Mucosa of rectum (tissue), 2 donors: ENCODE results near the gene KTN1.

Experiments used
- H3K27ac ChIP-seq, 2 donors: one replicate each; pipeline ENCODE4 v1.7.0; 2013; ENCODE audit warnings: inconsistent platforms in 2 of 2, low read depth in 2 of 2, low read length in 2 of 2
- H3K27me3 ChIP-seq, 2 donors: one replicate each; pipeline ENCODE4 v1.7.0; 2013; ENCODE audit warnings: low read length in 2 of 2; ENCODE audit not compliant: control insufficient read depth in 2 of 2, insufficient read depth in 2 of 2
- H3K36me3 ChIP-seq, 2 donors: one replicate each; pipeline ENCODE4 v1.7.0; 2013; ENCODE audit warnings: low read length in 2 of 2; ENCODE audit not compliant: control insufficient read depth in 2 of 2, insufficient read depth in 2 of 2
- H3K4me1 ChIP-seq, 2 donors: one replicate each; pipeline ENCODE4 v1.7.0; 2013; ENCODE audit warnings: low read length in 2 of 2, mild to moderate bottlenecking in 1 of 2; ENCODE audit not compliant: control insufficient read depth in 2 of 2, insufficient read depth in 2 of 2
- H3K4me3 ChIP-seq, 2 donors: one replicate each; pipeline ENCODE4 v1.7.0; 2013; ENCODE audit warnings: low read length in 2 of 2
- H3K9ac ChIP-seq, 2 donors: one replicate each; pipeline ENCODE4 v1.7.0; 2013; ENCODE audit warnings: low read length in 2 of 2, low read depth in 1 of 2, mild to moderate bottlenecking in 1 of 2
- H3K9me3 ChIP-seq, 2 donors: one replicate each; pipeline ENCODE4 v1.7.0; 2013; ENCODE audit warnings: low read length in 2 of 2; ENCODE audit not compliant: control insufficient read depth in 2 of 2
- donor health status: healthy.
- donor health status: Normal muscosa, but diverticular disease.

The KTN1 gene

DNA sequence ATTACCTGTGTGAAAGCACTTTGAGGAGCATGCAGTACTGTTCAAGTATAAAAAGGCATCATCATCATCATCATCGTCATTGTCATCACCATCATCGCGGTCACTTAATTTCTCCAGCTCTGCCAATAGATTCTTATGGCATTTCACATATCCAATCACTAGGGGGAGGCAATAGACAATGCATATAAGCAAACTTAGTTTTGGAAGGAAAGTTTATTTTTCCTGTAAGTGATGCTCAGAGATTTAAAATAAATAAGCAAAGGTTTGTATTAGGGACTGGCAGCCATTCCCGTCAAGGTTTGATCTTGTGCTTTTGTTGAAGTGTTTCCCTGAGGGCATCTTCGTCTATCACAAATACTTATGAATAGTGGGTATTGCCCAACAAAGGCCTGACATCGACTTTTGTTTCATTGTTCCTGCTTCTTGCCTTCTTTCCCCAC, 127.4 kb downstream of the KTN1 start:
- H3K4me3 ChIP-seq: no peak overlapping the region
- H3K9ac ChIP-seq: no peak overlapping the region
- H3K27me3 ChIP-seq: no peaks in the 10 kb centered on the region
- no peaks in the 10 kb centered on the region for H3K4me1 ChIP-seq
- H3K36me3 ChIP-seq: no peaks in the 10 kb centered on the region
- H3K27ac ChIP-seq: no peak overlapping the region
- H3K9me3 ChIP-seq: no peaks in the 10 kb centered on the region

DNA sequence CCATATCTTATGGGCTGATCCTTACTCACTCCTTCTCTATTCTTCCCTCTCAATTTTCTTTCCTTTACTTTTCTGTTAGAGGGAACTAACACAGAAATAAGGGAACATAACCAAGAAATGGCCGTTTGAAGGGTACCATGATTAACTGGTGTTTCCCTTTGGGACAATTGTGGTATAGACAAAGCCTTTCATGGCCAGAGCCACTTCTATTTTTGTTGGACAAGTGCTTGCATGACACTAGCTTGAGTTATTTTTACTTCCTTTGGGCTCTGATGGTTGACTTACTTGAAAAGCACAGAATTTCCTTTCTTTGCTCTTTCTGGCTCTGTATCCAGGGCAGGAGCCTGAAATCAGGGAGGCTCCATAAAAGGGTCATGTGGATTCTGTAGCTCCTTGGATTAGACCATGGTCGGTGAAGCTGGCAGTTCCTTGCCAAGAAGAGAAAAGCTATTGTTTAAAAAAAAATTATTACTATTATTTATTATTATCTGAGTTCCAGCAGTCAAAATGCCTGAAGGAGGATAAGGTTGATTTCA, 130.6 kb downstream of the KTN1 start:
- H3K4me1 ChIP-seq: no peaks in the 10 kb centered on the region
- no peaks in the 10 kb centered on the region for H3K9me3 ChIP-seq
- H3K36me3 ChIP-seq: no peaks in the 10 kb centered on the region
- H3K27ac ChIP-seq: no peak overlapping the region
- no peak overlapping the region for H3K4me3 ChIP-seq
- no peak overlapping the region for H3K9ac ChIP-seq
- no peaks in the 10 kb centered on the region for H3K27me3 ChIP-seq

DNA sequence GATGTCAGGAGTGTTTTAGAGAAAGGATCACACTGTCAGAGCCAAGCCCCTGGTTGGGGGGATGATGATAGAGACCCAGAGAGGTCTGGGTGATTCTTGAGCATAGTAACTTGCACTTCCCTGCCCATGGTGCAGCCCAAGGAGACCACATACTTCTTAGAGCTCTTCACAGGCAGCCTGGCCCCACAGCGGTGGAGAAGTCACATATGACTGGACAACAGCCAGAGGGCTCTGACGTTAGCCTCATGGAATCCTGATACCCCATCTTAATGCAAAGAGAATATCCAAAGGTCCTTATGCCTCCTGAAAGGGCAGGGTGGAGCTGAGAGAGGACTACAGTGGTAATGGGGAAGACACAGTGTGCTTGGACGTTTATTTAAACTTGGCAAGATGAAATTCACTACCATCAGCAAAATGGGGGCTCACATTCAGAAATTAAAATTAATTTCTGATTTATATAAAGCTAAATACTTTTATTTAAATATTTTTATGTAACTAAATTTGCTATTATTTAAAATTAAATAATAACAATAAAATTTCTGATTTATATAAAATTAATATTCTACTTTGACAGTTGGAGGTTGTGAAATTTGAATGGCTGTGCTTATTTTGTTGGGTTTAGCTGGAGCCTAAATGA, 131.3 kb downstream of the KTN1 start:
- no peak overlapping the region for H3K4me3 ChIP-seq
- no peak overlapping the region for H3K9ac ChIP-seq
- H3K9me3 ChIP-seq: no peaks in the 10 kb centered on the region
- no peak overlapping the region for H3K27ac ChIP-seq
- H3K27me3 ChIP-seq: no peaks in the 10 kb centered on the region
- no peaks in the 10 kb centered on the region for H3K4me1 ChIP-seq
- H3K36me3 ChIP-seq: no peaks in the 10 kb centered on the region

DNA sequence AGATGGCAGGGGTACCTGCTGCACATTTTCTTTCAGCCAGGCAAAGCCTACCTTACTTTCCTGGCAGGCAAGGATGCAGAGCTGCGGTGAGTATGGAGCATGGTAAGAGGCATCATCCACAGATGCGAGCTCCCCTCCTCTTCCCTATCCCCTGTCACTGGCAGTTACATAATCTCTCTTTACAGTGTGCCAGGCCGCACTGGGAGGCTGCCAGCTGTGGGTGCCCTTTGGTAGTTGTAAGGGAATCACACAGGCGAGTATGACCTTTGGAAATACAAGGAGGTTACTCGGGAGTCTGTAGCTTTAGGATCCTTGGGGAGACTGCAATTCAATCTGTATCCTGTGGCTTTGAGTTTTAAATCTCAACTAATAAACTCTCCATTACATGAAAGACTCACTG, 132.5 kb downstream of the KTN1 start:
- no peak overlapping the region for H3K9ac ChIP-seq
- H3K36me3 ChIP-seq: no peaks in the 10 kb centered on the region
- H3K4me3 ChIP-seq: no peak overlapping the region

DNA sequence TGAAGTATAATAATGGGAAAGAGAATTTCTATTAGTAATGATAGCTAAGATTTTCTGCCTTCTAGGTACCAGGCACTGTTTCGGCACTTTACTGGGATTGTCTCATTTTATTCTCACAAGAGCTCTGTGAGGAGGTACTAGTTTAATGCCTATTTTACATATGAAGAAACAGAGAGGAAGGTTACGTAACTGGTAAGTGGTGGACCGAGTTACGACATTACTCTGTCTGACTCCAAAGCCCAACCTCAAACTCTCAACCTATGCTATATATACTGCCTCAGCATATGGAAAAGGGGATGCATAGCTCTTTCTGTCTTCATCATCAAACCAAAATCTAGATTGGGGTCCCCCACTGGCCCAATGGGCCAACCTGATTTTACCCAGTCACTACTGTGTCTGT, 133.5 kb downstream of the KTN1 start:
- Histone ChIP-seq H3K9ac (no peak overlapping the region), H3K9me3 (no peaks in the 10 kb centered on the region), H3K4me1 (no peaks in the 10 kb centered on the region), H3K4me3 (no peak overlapping the region), H3K27ac (no peak overlapping the region), H3K36me3 (no peaks in the 10 kb centered on the region), H3K27me3 (no peaks in the 10 kb centered on the region)

More for the DNA sequence above, 132.5 kb downstream of the KTN1 start:
- no peaks in the 10 kb centered on the region for H3K4me1 ChIP-seq
- H3K27me3 ChIP-seq: no peaks in the 10 kb centered on the region
- no peak overlapping the region for H3K27ac ChIP-seq
- H3K9me3 ChIP-seq: no peaks in the 10 kb centered on the region

DNA sequence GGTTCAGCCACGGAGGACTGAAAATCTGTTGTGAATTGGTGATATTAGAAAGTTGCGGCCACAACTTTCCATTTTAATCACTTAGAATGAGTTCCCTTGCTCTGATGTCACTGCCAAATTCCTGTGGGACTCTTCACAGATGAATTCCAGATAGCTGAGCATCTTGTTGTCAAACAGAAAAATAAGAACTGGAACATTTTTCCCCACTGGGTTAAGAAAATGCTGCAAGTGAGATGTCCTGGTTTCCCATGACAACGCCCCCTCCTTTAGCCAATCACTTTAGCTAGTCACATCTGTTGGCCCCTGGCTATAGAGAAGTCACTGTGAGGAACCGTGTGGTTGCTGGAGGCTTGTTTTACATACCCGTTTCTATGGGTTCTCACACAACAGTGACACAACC, 135.9 kb downstream of the KTN1 start:
- Histone ChIP-seq H3K9ac (no peak overlapping the region), H3K27ac (no peak overlapping the region), H3K4me3 (no peak overlapping the region), H3K36me3 (no peaks in the 10 kb centered on the region), H3K4me1 (no peaks in the 10 kb centered on the region), H3K9me3 (no peaks in the 10 kb centered on the region), H3K27me3 (no peaks in the 10 kb centered on the region)

DNA sequence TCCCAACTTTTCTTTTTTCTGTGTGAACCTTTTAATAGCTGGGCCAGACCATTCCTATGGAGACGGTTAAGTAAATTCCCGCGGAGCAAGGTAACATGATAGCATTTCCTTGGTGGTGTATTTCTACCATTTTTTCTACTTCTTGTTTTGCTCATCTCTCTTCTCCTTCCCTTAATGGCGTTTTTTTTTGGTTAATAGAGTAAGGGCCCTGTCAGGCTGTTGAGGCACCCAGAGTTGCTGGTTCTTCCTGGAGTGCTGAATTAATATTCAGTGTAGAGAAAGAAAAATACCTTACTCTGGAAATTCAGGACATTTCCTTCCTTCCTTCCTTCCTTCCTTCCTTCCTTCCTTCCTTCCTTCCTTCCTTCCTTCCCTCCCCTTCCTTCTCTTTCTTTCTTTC, 137.6 kb downstream of the KTN1 start:
- H3K36me3 ChIP-seq: no peaks in the 10 kb centered on the region
- H3K27ac ChIP-seq: no peak overlapping the region
- no peak overlapping the region for H3K4me3 ChIP-seq
- no peaks in the 10 kb centered on the region for H3K4me1 ChIP-seq
- no peaks in the 10 kb centered on the region for H3K9me3 ChIP-seq
- H3K9ac ChIP-seq: no peak overlapping the region
- H3K27me3 ChIP-seq: no peaks in the 10 kb centered on the region

DNA sequence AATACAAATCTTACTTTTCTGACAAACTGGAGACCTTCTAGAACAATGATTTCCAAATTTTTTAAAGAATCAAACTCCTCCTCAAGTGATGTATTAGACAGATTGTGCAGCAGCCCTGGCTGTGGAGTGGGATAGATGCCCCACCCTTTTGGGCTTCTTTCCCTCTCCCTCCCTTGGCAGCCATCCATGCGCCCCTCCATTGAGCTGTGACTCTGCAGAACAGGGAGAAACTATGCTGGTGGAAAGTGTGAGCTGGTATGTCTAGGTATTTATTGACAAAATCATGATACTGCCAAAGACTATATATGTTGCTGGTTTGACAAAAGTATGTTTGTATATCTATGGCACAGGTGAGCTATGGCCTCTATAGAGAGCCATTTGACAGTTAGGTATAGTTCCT, 138.5 kb downstream of the KTN1 start:
- H3K27me3 ChIP-seq: no peaks in the 10 kb centered on the region
- no peak overlapping the region for H3K27ac ChIP-seq
- H3K4me1 ChIP-seq: no peaks in the 10 kb centered on the region
- H3K9ac ChIP-seq: no peak overlapping the region
- H3K36me3 ChIP-seq: no peaks in the 10 kb centered on the region
- no peak overlapping the region for H3K4me3 ChIP-seq
- no peaks in the 10 kb centered on the region for H3K9me3 ChIP-seq

DNA sequence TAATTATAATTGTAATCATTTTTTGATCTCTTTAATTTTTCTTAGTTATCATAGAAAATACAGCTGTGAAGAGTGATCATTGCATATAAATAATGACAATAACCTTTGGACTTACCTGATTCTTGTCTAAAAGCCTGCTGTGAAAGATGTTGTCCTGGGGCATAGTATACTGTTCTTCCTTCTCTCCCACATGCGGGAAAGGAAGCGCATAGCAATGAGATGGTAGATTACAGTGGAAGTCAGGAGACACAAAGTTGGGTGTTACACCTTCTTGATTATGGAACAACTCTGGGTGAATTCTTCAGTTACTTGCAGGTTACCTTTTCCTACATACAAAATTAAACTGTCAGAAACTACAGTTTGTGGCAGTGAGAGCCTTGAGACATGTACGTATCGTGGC, 140.8 kb downstream of the KTN1 start:
- H3K9me3 ChIP-seq: no peaks in the 10 kb centered on the region
- H3K4me1 ChIP-seq: no peaks in the 10 kb centered on the region
- H3K36me3 ChIP-seq: no peaks in the 10 kb centered on the region
- no peak overlapping the region for H3K4me3 ChIP-seq
- H3K27ac ChIP-seq: no peak overlapping the region
- H3K9ac ChIP-seq: no peak overlapping the region
- no peaks in the 10 kb centered on the region for H3K27me3 ChIP-seq

DNA sequence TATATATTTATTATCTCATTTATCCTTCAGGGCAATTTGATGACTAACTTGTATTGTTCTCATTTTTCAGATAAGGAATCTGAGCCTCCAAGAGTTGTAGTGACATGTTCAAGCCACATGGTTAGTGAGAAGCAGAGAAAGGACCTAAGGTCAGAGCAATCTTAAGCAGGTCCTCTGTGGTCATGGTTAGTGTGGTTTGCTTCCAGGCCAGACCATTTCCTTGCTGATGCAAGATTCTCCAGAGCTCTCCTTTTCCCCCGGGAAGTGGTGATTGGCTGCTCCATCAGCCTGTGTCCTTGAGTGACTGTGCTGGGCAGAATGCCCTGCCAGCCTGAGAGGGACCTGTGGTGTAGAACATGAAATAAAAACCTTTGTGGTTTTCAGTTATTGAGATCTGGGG, 141.3 kb downstream of the KTN1 start:
- H3K27me3 ChIP-seq: no peaks in the 10 kb centered on the region
- no peak overlapping the region for H3K27ac ChIP-seq
- no peak overlapping the region for H3K4me3 ChIP-seq

More for the DNA sequence above, 141.3 kb downstream of the KTN1 start:
- no peaks in the 10 kb centered on the region for H3K4me1 ChIP-seq
- no peaks in the 10 kb centered on the region for H3K9me3 ChIP-seq
- no peaks in the 10 kb centered on the region for H3K36me3 ChIP-seq
- H3K9ac ChIP-seq: no peak overlapping the region
